Stimulated activated CD4-positive, alpha-beta T cell treated with anti-CD3 and anti-CD28 coated beads, TNF-alpha, amount 100 ng/mL, for 24 hours (primary cell): ENCODE measurements around the gene OSBP2.

ENCODE experiments used
- DNase-seq, 3 experiments: peaks; one replicate each; pipeline ENCODE4 v3.0.0-alpha.2; 2020; ENCODE audit warnings: low read depth in 3 of 3

The OSBP2 gene

DNA sequence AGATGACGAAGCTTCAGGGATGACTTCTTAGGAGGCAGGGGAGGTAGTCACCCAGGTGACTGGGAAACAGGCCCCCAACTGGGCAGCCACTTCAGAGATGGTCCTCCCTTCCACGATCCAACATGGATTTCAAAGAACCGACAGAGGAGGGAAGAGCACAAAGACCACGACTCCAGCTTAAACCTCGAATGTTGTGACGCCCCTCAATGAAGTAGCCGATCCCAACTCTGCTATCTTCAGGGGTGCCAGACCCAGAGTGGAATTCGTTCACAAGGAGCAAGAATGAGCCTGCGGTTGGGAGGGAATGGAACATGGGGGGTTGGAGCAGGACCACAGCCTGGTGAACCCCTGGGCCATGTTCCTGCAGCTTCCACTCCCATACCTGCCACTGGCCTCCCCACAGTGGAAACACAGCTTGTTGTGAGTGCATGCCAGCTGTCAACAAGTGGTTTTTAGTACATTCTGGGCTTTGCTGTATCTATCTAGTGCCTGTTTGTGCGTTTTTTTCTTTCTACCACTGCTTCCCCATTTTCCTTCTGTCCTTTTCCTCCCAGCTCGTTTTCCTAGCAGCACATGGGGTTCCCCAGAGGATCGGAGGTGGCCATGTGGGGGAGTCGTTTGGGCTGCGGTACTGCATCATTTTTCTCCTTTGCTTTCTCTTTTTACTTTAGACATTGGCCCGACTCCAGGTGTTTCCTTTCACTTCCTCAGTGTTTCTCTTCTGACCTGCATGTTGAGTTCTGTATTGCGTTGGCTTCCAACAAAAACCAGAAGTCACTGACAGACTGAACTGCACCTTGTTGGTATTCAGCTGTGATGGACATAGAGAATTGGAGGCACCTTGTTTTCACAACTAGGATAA, 208.1 kb downstream of the OSBP2 start:
- no peak for DNase-seq

GRCh38 chr22:30903876-30904460, 209.3 kb downstream of the OSBP2 start:
- no peak for DNase-seq

DNA sequence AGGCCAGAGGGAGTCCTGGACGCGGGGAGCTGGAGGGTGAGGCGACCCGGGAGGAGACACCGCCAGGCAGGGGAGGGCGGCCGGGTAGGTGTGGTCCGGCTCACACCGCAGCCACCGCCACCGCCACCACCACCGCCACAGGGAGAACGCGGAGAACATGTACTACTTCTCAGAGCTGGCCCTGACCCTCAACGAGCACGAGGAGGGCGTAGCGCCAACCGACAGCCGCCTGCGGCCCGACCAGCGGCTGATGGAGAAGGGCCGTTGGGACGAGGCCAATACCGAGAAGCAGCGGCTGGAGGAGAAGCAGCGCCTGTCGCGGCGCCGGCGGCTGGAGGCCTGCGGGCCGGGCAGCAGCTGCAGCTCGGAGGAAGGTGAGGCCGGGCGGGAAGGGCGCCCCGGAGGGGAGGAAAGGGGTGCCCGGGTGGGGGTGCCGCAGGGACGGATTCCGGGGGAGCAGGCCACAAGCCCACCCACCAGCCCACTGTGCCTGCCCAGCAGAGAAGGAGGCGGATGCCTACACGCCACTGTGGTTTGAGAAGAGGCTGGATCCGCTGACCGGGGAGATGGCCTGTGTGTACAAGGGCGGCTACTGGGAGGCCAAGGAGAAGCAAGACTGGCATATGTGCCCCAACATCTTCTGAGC, 211.1 kb downstream of the OSBP2 start:
- DNase-seq = no peak

DNA sequence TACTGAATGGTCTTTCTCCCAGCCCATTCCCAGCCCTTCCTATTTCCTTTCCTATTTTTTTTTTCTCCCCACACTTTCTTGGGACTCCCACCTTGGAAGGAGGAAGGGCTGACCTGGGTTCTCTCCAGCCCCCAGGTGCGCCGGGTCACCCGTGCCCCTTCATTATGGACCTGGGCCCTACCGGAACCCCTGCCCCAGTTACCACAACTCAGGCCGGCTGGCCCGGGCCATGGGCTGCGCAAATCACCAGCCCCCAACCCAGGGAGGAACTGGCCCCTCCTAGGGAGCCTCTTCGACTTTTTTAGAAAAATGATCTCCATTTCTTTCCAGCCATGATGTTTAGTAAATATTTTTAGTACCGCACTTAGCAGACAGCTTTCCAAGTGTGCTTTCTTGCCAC, 211.7 kb downstream of the OSBP2 start:
- DNase-seq = no peak

DNA sequence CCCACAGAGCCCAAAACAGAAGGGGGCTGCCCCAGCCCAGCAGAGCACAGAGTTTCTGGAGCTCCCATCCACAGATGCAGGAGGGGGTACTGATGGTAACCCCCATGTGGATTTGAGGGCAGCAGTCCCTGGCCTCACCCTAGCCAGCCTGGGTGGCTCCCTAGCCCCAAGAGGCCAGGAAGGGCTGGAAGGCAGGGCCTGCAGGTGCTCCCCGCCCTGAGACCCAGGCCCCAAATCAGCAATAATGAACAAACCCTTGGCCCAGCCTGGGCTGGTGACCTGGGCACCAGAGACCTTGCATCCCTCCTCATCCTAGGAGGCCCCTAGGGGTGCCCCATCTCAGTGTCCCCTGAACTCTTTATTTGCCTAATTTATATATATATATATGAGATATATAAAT, 212.3 kb downstream of the OSBP2 start:
- no peak for DNase-seq

DNA sequence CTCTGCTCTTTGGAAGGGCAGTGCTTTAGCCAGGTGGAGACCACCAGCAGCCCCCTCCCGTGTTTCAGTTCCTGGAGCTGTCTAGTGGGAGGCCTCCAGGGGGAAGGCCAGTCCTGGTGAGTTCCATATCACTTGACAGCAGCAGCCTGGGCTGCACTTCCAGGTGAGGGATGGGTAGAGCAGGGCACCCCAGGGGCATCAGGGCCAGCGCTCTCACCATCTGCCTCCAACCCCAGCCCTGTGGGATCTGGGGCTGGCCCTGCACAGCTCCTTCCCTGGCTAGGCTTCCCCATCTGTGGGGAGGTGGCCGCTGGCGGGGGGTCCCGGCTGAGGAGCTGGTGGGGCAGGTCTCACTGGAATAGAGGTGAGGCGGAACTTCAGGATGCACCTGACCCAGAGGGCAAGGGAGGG, 213.4 kb downstream of the OSBP2 start:
- no peak for DNase-seq

- DNase-seq = no peak
Measured at GRCh38 chr22:30909306-30909705, 214.6 kb downstream of the OSBP2 start.

DNA sequence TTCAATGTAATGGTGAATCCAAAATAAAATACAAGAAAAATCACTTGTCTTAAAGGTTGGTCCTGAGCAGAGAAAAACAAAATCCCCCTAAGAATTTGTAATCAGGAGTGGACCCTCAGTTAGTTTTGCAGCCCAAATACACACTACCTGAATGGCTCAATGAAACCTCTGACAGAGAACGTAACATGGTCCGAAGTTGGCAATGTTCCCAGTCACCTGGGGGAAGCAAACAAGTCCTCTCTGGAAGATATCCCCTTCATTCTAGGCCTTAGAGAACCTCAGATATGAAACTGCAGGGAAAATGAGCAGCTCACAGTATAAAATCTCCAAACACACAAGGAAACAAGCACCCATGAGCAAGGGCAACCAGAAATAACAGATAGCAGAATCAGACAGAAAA, 215.7 kb downstream of the OSBP2 start:
- no peak for DNase-seq

DNA sequence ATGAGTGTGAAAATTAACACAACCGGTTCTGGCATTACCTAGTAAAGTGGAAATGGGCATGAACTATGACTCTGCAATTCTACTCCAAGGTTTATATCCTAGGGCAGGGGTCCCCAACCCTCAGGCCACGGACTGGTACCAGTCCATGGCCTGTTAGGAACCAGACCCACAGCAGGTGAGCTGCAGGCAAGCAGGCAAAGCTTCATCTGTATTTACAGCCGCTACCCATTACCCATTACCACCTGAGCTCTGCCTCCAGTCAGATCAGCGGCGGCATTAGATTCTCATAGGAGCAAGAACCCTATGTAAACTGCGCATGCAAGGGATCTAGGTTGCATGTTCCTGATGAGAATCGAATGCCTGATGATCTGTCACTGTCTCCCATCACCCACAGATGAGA, 224.1 kb downstream of the OSBP2 start:
- DNase-seq = no peak

DNA sequence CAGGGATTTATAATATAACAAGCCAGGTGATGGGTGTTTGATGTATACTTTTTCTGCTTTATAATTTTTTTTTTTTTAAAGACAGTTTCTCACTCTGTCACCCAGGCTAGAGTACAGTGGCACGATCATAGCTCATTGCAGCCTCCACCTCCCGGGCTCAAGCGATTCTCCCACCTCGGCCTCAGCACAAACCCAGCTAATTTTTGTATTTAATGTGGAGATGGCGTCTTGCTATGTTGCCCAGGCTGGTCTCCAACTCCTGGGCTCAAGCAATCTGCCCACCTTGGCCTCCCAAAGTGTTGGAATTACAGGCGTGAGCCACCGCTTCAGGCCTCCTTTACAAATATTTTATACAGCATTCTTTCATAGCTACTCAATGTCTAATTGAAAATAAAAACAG, 225.3 kb downstream of the OSBP2 start:
- no peak for DNase-seq

DNA sequence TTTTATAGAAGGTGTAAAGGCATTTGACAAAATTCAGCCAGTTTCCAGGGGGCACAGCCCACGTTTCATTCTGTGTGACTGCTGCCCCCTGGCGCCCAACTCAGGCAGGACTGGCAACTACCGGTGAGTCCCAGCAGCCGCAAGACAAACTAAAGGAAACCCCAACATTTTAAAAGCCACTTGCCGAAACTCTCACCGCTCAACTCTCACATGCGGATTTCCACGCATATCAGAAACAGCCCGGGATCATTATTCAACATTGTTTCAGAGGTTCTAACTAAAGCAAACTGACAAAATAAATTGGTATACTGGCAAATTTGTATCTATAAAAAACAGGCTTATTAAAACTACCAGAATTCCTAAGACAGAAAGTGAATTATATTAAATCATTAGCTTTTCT, 225.7 kb downstream of the OSBP2 start:
- peak; percentile 73 to 87 (median 80) for DNase-seq

DNA sequence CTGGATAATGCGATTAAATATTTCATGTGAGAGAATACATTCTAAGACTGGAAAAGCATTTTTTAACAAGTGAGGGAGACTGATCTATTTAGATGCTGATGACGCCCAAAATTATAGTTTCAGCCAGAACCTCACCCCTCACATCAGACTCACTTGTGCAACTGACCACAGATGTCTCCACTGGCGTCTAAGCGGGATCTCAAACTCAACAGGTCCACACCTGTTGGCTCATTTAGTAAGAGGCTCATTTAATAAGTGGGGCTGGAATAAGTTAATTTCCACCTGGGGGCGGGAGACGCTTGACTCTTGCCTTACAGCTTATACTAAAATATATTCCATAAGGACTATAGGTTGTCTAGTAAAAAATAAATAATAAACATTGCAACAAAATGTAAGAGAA, 226.4 kb downstream of the OSBP2 start:
- DNase-seq = no peak

- peak; percentile 54 to 80 (median 70) for DNase-seq
Measured at GRCh38 chr22:30922151-30922611, 227.5 kb downstream of the OSBP2 start.

DNA sequence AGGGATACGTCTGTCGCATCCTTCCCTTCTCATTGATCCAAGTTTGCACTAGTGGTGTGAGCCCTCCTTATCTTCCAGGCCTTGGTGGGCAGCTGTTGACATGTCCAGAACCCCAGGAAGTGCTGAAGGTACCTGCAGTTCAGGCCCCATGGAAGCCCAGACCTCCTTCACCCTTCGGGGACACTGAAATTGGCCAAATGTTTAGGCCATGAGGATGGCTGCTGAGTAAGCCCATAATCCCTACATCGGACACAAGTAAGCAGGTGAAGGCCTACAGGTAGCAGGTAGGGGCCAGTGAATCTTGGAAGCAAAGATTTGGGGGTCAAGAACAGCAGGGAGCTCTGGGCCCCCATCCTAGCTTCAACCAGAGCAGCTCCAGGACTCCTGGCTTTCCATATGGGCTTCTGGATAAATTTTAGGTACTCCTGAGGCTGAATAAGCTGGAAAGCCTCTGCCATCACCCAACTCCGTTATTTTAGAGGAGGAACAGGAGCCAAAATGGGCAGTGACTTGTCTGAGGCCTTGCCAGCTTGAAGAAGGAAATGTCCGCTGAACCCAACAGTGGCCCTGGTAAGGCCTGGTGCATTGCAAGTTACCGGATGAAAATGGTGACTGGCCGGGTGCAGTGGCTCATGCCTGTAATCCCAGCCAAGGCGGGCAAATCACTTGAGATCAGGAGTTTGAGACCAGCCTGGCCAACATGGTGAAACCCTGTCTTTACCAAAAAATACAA, 228.7 kb downstream of the OSBP2 start:
- DNase-seq = no peak

- no peak for DNase-seq
Measured at GRCh38 chr22:30925667-30926066, 231.0 kb downstream of the OSBP2 start.

- DNase-seq = no peak
Measured at GRCh38 chr22:30926706-30927105, 232.0 kb downstream of the OSBP2 start.

- DNase-seq = no peak
Measured at GRCh38 chr22:30927806-30928205, 233.1 kb downstream of the OSBP2 start.

- no peak for DNase-seq
Measured at GRCh38 chr22:30928401-30928800, 233.7 kb downstream of the OSBP2 start.

DNA sequence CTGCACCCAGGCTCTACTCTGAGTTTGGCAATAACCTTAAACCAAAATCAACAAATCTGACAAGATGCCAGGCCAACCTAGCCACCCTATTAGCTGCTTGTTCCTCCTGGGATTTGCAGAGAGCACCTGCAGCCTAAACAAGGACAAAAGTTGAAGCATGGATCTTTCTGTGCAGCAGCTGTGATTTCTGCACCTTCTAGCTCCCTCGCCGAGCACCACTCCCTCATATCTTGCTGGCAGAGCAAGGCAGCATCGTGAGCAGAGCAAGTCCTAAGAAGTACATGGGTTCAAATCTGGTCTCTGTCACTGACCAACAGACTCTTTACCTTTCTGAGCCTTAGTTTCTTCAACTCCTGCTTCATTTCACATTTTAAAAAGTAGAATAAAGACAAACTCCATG, 235.6 kb downstream of the OSBP2 start:
- DNase-seq = no peak

DNA sequence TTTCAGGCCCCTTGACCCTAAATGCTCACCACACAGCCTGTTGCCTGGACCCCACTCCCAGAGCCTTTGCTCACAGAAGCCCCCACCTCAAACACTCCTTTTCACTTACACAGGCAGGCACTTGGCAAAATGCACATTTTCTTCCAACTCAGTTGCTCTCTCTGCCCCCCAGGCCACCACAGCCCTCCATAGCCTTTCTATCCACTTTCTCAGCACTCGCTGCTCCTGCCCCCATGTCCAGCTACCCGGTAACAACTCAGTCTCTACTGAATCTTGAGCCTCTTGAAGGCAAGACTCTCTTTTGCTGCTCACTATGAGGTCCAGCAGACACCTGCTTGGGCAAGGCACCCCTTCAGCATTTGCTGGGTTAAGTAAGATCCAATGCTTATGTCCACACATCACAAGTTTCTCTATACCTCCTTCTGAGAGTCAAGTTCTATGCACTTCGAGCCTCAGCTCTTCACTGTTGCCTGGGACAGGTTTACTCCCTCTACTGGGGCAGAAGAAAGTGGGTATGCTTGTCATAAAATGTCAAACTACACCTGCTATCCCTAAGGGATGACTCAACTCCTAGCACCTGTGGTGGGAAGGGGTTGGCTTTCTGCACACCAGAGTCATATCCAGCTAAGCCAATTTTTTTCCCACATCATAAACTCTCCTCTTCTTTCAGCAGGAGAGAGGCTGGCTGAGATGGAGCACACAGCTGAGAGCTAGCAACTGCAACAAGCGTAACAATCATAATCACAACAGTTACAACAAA, 237.0 kb downstream of the OSBP2 start:
- no peak for DNase-seq

- no peak for DNase-seq
Measured at GRCh38 chr22:30932661-30933060, 238.0 kb downstream of the OSBP2 start.
